Activated T-helper 1 cell treated with anti-CD3 and anti-CD28 coated beads, Interleukin-12 subunit alpha, Interleukin-12 subunit beta, Interleukin-2, Interleukin-4 antibody, amounts not matched to agents 30 ng/mL and 10 ng/mL and 1 ng/mL, durations not matched to agents 14 hours and 24 hours and 36 hours (primary cell): Measurements from ENCODE around the gene TMEM204. TPM values are rescaled to one million over a fixed set of nuclear protein-coding genes. Genes with fewer than 3 reads are reported as not detected.

Experiments used
- DNase-seq: peaks from one replicate; pipeline ENCODE4 v3.0.0; 2021; ENCODE audit warnings: low spot score
- H3K27ac Mint-ChIP-seq: one replicate; pipeline ENCODE4 v1.8.0; 2021; ENCODE audit warnings: mild to moderate bottlenecking, mixed read lengths
- H3K27me3 Mint-ChIP-seq: one replicate; pipeline ENCODE4 v1.8.0; 2022; ENCODE audit warnings: mild to moderate bottlenecking, moderate library complexity, mixed read lengths; ENCODE audit not compliant: insufficient read depth
- H3K36me3 Mint-ChIP-seq: one replicate; pipeline ENCODE4 v1.8.0; 2021; ENCODE audit warnings: low read depth, mixed read lengths
- H3K4me1 Mint-ChIP-seq: one replicate; pipeline ENCODE4 v1.8.0; 2021; ENCODE audit warnings: low read depth, mixed read lengths
- H3K4me3 Mint-ChIP-seq: one replicate; pipeline ENCODE4 v1.8.0; 2021; ENCODE audit warnings: mild to moderate bottlenecking, moderate library complexity, mixed read lengths
- H3K9me3 Mint-ChIP-seq: one replicate; pipeline ENCODE4 v1.8.0; 2021; ENCODE audit warnings: mixed read lengths
- intact Hi-C: fragments of 100-400 bp; cut with micrococcal nuclease; formaldehyde crosslinking; loops from one replicate; pipeline ENCODE4 v1.15.1; 2024
- total RNA-seq: library from RNA; stranded (reverse); gene quantifications from 2 replicates; pipeline ENCODE4 v1.2.3, GENCODE V29; 2022

Gene TMEM204
- total RNA-seq, 1 donor from 2014 or later = 23.7 TPM

- Mint-ChIP-seq H3K4me1 (peaks cover 31% of the 10 kb centered on the region), H3K36me3 (peaks cover 11% of the 10 kb centered on the region), H3K27ac (no peak overlapping the region), H3K27me3 (peaks cover 2% of the 10 kb centered on the region), H3K4me3 (no peak overlapping the region), H3K9me3 (no peaks in the 10 kb centered on the region)
- no peak for DNase-seq
- intact Hi-C loops = loop anchor here (10.0 kb wide), 1 partner anchor 227 kb away; the partner anchor contains the start of gene UBE2I
These were observed 1.9 kb upstream of the TMEM204 start for GRCh38 chr16:1531638-1531910.

- Mint-ChIP-seq H3K27ac (no peak overlapping the region), H3K9me3 (no peaks in the 10 kb centered on the region), H3K27me3 (peaks cover 2% of the 10 kb centered on the region), H3K36me3 (peaks cover 16% of the 10 kb centered on the region), H3K4me3 (peak overlapping the region; percentile 98), H3K4me1 (peaks cover 37% of the 10 kb centered on the region)
- no peak for DNase-seq
- intact Hi-C loops = loop anchor here (10.0 kb wide), 1 partner anchor 227 kb away; the partner anchor contains the start of gene UBE2I
These were observed 1.2 kb upstream of the TMEM204 start for GRCh38 chr16:1532081-1532760.

GRCh38 chr16:1532771-1533170, 695 bp upstream of the TMEM204 start:
- no peak for DNase-seq
- peaks cover 41% of the 10 kb centered on the region for H3K4me1 Mint-ChIP-seq
- no peaks in the 10 kb centered on the region for H3K9me3 Mint-ChIP-seq

GRCh38 chr16:1534021-1535020, 855 bp downstream of the TMEM204 start:
- H3K27me3 Mint-ChIP-seq = peaks cover 2% of the 10 kb centered on the region
- H3K27ac Mint-ChIP-seq = peak overlapping the region; percentile 92
- intact Hi-C loops = loop anchor here (1.0 to 10.0 kb wide), 7 partner anchors 9 to 230 kb away; partner anchors contain the start of genes CRAMP1, IFT140, UBE2I and UQCC4
- H3K36me3 Mint-ChIP-seq = peaks cover 27% of the 10 kb centered on the region
- H3K9me3 Mint-ChIP-seq = no peaks in the 10 kb centered on the region
- DNase-seq = no peak
- H3K4me3 Mint-ChIP-seq = peak overlapping the region; percentile 98
- H3K4me1 Mint-ChIP-seq = peaks cover 47% of the 10 kb centered on the region

More at GRCh38 chr16:1532771-1533170, 695 bp upstream of the TMEM204 start:
- H3K36me3 Mint-ChIP-seq = peaks cover 19% of the 10 kb centered on the region
- peaks cover 2% of the 10 kb centered on the region for H3K27me3 Mint-ChIP-seq
- H3K27ac Mint-ChIP-seq = no peak overlapping the region
- peak overlapping the region; percentile 98 for H3K4me3 Mint-ChIP-seq
- intact Hi-C loops = loop anchor here (10.0 kb wide), 1 partner anchor 228 kb away; the partner anchor contains the start of gene UBE2I

- Mint-ChIP-seq H3K9me3 (no peaks in the 10 kb centered on the region), H3K27me3 (no peaks in the 10 kb centered on the region), H3K4me1 (peaks cover 47% of the 10 kb centered on the region), H3K27ac (peak overlapping the region; percentile 92), H3K4me3 (peak overlapping the region; percentile 98), H3K36me3 (peaks cover 31% of the 10 kb centered on the region)
- intact Hi-C loops = loop anchor here (1.0 to 10.0 kb wide), 7 partner anchors 8 to 231 kb away; partner anchors contain the start of genes CRAMP1, IFT140, UBE2I and UQCC4
- no peak for DNase-seq
These were observed 2.2 kb downstream of the TMEM204 start for GRCh38 chr16:1535391-1536291.

GRCh38 chr16:1536601-1537000, 3.1 kb downstream of the TMEM204 start:
- peaks cover 31% of the 10 kb centered on the region for H3K36me3 Mint-ChIP-seq
- H3K4me3 Mint-ChIP-seq = peak overlapping the region; percentile 98
- no peak for DNase-seq
- intact Hi-C loops = loop anchor here (5.0 to 10.0 kb wide), 2 partner anchors 174 to 232 kb away; partner anchors contain the start of gene UBE2I
- H3K4me1 Mint-ChIP-seq = peaks cover 47% of the 10 kb centered on the region
- H3K9me3 Mint-ChIP-seq = no peaks in the 10 kb centered on the region
- H3K27me3 Mint-ChIP-seq = no peaks in the 10 kb centered on the region
- H3K27ac Mint-ChIP-seq = no peak overlapping the region

GRCh38 chr16:1537138-1537577, 3.7 kb downstream of the TMEM204 start:
- peak overlapping the region; percentile 98 for H3K4me3 Mint-ChIP-seq
- no peaks in the 10 kb centered on the region for H3K9me3 Mint-ChIP-seq
- intact Hi-C loops = loop anchor here (5.0 to 10.0 kb wide), 2 partner anchors 175 to 232 kb away; partner anchors contain the start of gene UBE2I
- peak overlapping the region; percentile 77 for H3K27ac Mint-ChIP-seq
- H3K36me3 Mint-ChIP-seq = peaks cover 31% of the 10 kb centered on the region
- no peak for DNase-seq
- H3K27me3 Mint-ChIP-seq = no peaks in the 10 kb centered on the region
- H3K4me1 Mint-ChIP-seq = peaks cover 48% of the 10 kb centered on the region

GRCh38 chr16:1537763-1538289, 4.4 kb downstream of the TMEM204 start:
- Mint-ChIP-seq H3K36me3 (peaks cover 34% of the 10 kb centered on the region), H3K27me3 (no peaks in the 10 kb centered on the region), H3K4me1 (peaks cover 52% of the 10 kb centered on the region), H3K4me3 (peak overlapping the region; percentile 98), H3K27ac (peak overlapping the region; percentile 77), H3K9me3 (no peaks in the 10 kb centered on the region)
- intact Hi-C loops = loop anchor here (5.0 to 10.0 kb wide), 2 partner anchors 176 to 233 kb away; partner anchors contain the start of gene UBE2I
- no peak for DNase-seq

- peaks cover 40% of the 10 kb centered on the region for H3K36me3 Mint-ChIP-seq
- no peaks in the 10 kb centered on the region for H3K27me3 Mint-ChIP-seq
- no peaks in the 10 kb centered on the region for H3K9me3 Mint-ChIP-seq
- peaks cover 55% of the 10 kb centered on the region for H3K4me1 Mint-ChIP-seq
- no peak for DNase-seq
- intact Hi-C loops = loop anchor here (5.0 to 10.0 kb wide), 2 partner anchors 177 to 234 kb away; partner anchors contain the start of gene UBE2I
- H3K4me3 Mint-ChIP-seq = no peak overlapping the region
- H3K27ac Mint-ChIP-seq = peak overlapping the region; percentile 55
These were observed 5.5 kb downstream of the TMEM204 start for GRCh38 chr16:1538804-1539520.

GRCh38 chr16:1539720-1540555, 6.5 kb downstream of the TMEM204 start:
- DNase-seq = no peak
- Mint-ChIP-seq H3K27me3 (no peaks in the 10 kb centered on the region), H3K36me3 (peaks cover 36% of the 10 kb centered on the region), H3K4me1 (peaks cover 55% of the 10 kb centered on the region), H3K27ac (peak overlapping the region; percentile 55), H3K9me3 (no peaks in the 10 kb centered on the region), H3K4me3 (no peak overlapping the region)
- intact Hi-C loops = loop anchor here (5.0 to 10.0 kb wide), 2 partner anchors 178 to 235 kb away; partner anchors contain the start of gene UBE2I

GRCh38 chr16:1540556-1540855, 7.0 kb downstream of the TMEM204 start:
- no peak overlapping the region for H3K4me3 Mint-ChIP-seq
- peaks cover 35% of the 10 kb centered on the region for H3K36me3 Mint-ChIP-seq
- H3K27me3 Mint-ChIP-seq = no peaks in the 10 kb centered on the region
- peak overlapping the region; percentile 53 for H3K27ac Mint-ChIP-seq
- H3K4me1 Mint-ChIP-seq = peaks cover 55% of the 10 kb centered on the region
- intact Hi-C loops = no loop called here
- no peaks in the 10 kb centered on the region for H3K9me3 Mint-ChIP-seq
- DNase-seq = no peak
